ENCODE measurements around the gene RAB36.

DNA sequence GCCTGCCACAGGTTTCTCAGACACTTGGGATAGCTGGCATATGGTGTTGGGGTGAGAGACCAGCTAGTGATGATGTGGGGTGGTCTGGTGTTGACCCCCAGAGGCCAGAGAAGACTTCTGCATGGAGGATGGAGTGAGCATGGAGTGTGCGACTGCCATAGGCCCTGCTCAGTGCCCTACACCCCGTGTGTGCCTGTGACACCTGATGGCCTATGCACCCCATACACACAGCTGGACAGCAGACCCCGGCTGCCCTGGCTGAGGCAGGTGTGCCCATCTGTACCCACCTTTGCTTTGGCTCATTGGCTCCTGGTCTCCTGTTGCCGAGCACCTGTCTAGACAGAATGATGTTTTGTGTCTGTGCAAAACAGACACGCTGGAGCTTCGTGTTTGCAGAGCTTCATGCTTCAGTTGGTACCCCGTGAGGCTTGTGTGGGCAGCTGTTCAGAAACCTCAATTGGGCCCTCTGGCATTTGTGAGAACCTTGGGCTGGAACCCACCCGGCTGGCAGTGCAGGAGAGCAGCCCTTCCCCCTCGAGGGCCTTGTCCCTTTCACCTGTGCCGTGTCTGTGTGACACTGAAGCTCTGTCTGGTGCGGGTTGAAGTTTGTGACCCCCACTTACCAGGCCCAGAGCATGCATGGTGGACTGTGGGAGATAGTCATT lies 62.6 kb downstream of the RAB36 start:
- TF ChIP-seq POLR2A (IDR thresholded peaks at IDR 0.05; ENCODE audit: low read length) (no peak), GATA1 (IDR thresholded peaks at IDR 0.05; ENCODE audit: low read depth, low read length) (no peak)

All from erythroblast (primary cell).